ENCODE results near the gene NKX6-2.

DNA sequence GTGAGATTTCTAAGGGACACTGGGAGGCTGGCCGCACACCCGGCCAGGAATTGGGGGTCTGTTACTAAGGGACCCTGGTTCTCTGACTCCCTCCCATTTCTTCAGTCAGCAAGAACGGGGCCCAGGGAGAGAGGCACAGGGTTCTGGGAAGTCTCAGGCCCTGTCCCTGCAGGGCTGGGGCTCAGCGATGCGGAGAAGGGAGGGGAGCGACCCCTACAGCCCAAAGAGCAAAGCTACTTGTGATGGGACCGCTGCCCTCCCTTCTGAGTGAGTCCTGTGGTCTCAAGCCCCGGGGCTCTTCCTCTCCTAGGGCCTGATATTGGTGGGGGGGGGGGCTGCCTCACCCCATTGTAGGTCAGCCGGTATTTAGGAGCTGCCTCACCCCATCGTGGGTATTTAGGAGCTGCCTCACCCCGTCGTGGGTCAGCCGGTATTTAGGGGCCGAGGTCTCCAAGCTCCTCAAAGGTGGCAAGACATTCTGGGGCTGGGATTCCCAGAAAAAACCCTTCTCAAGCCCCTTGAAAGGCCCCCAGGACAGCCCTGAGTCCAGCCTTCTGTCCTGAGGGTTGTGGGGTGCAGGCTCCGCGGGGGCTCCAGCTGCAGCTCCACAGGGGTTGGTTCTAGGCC lies 16.9 kb upstream of the NKX6-2 start:
- TF ChIP-seq EZH2 (IDR thresholded peaks at IDR 0.05; ENCODE audit: borderline replicate concordance): no peak
- TF ChIP-seq, protein P1, sequence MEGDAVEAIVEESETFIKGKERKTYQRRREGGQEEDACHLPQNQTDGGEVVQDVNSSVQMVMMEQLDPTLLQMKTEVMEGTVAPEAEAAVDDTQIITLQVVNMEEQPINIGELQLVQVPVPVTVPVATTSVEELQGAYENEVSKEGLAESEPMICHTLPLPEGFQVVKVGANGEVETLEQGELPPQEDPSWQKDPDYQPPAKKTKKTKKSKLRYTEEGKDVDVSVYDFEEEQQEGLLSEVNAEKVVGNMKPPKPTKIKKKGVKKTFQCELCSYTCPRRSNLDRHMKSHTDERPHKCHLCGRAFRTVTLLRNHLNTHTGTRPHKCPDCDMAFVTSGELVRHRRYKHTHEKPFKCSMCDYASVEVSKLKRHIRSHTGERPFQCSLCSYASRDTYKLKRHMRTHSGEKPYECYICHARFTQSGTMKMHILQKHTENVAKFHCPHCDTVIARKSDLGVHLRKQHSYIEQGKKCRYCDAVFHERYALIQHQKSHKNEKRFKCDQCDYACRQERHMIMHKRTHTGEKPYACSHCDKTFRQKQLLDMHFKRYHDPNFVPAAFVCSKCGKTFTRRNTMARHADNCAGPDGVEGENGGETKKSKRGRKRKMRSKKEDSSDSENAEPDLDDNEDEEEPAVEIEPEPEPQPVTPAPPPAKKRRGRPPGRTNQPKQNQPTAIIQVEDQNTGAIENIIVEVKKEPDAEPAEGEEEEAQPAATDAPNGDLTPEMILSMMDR (IDR thresholded peaks at IDR 0.05; ENCODE audit: poor library complexity): no peak
